Gastrocnemius medialis (tissue), 4 donors: ENCODE results near the gene PRLH. TPM values are rescaled to one million over a fixed set of nuclear protein-coding genes. Genes with fewer than 3 reads are reported as not detected.
"Not testable (repeated sequence)": the region's sequence is repeated elsewhere in the genome, so short reads cannot be mapped to it uniquely, and the experiment has no call there.

ENCODE experiments used
- ATAC-seq, 2 donors: fragments of 150-250 bp; one replicate each; pipeline ENCODE4 v1.9.1; 2016
- DNase-seq, 2 donors: peaks; one replicate each; pipeline ENCODE4 v3.0.0-alpha.2; 2019
- H3K27ac ChIP-seq, 4 donors: fragments of 200-600 bp; sonication (generic); 1 replicate in 1 of 4; 2 replicates in 3 of 4; pipeline ENCODE4 v1.5.1; 2016 to 2018; ENCODE audit warnings: mild to moderate bottlenecking in 2 of 4, moderate library complexity in 1 of 4
- H3K27me3 ChIP-seq, 3 donors: fragments of 200-600 bp; sonication (generic) in 2 of 3; 1 replicate in 1 of 3; 2 replicates in 2 of 3; pipeline versions ENCODE4 v1.5.1 to v1.6.0; 2016 to 2019; ENCODE audit warnings: mild to moderate bottlenecking in 1 of 3, moderate library complexity in 1 of 3
- H3K36me3 ChIP-seq, 2 donors: fragments of 200-600 bp; sonication (generic) in 1 of 2; one replicate each; pipeline ENCODE4 v1.5.1; 2017 to 2018
- H3K4me1 ChIP-seq, 2 donors: fragments of 200-600 bp; sonication (generic) in 1 of 2; one replicate each; pipeline ENCODE4 v1.5.1; 2016 to 2017; ENCODE audit warnings: mild to moderate bottlenecking in 2 of 2
- H3K4me3 ChIP-seq, 4 donors: fragments of 200-600 bp; sonication (generic) in 3 of 4; 1 replicate in 1 of 4; 2 replicates in 3 of 4; pipeline ENCODE4 v1.5.1; 2016 to 2019; ENCODE audit warnings: mild to moderate bottlenecking in 2 of 4
- H3K9me3 ChIP-seq, 3 donors: fragments of 200-600 bp; sonication (generic) in 2 of 3; 1 replicate in 1 of 3; 2 replicates in 2 of 3; pipeline ENCODE4 v1.5.1; 2016 to 2019
- CTCF ChIP-seq, 5 experiments: fragments of 450-650 bp in 3 of 5; fragments of 200-600 bp in 2 of 5; sonication (generic) in 2 of 5; IDR thresholded peaks in 4 of 5; conservative IDR thresholded peaks in 1 of 5; 1 replicate in 4 of 5; 2 replicates in 1 of 5; pipeline ENCODE4 v1.5.1; 2016 to 2019; ENCODE audit warnings: antibody characterized with exemption in 5 of 5, mild to moderate bottlenecking in 3 of 5, moderate library complexity in 3 of 5
- POLR2A ChIP-seq, 2 donors: fragments of 450-650 bp; IDR thresholded peaks; one replicate each; pipeline ENCODE4 v1.6.1; 2017; ENCODE audit warnings: antibody characterized with exemption in 2 of 2, mild to moderate bottlenecking in 2 of 2, moderate library complexity in 2 of 2
- in situ Hi-C, 4 donors: fragments of 200-750 bp; cut with MboI; loops; one replicate each; pipeline versions ENCODE4 v1.15.0 to v1.8.0; 2017; ENCODE audit warnings: low sequenced_read_pairs in 4 of 4
- intact Hi-C: fragments of 100-400 bp; cut with DNase I; formaldehyde crosslinking; loops from one replicate; pipeline ENCODE4 v1.15.1; 2023; ENCODE audit warnings: low total_unique reads
- total RNA-seq, 4 donors: library from RNA; depleted of rRNA; stranded (reverse); fragments of >200 nt; gene quantifications; one replicate each; pipeline versions ENCODE4 v1.1.0 to v1.2.3, GENCODE V29; 2016

Gene PRLH
- total RNA-seq, 4 donors from 2014 or later, result not detected

DNA sequence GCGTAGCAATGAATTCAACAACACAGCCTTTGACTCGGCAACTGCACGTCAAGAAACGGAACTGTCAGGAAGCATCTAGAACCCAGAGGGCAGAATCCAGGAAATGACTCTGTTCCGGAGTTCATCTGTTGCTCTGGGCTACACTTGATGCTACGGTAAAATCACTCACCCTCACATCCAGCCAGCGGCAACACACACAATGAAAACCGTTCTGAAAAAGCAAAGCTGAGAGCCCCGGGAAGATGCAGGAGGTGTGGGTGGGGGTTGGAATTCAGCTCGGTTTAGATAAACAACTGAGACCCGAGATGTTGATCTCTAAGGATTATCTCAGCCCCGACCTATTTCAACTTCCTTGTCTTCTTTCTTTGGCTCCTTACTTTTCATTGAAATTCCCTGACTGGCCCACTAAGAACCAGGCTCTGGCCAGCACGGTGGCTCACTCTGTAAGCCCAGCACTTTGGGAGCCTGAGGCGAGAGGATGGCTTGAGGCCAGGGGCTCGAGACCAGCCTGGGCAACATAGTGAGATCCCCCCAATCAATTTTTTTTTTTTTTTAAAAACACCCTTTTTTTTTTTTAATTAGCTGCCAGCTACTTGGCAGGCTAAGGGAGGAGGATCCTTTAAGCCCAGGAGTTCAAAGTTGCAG is 37.5 kb downstream of the PRLH start:
- no peak for ATAC-seq
- in situ Hi-C loops, result loop anchor here in 1 of 4 donors (5.0 kb wide), 1 partner anchor 138 kb away; no protein-coding TSS in a partner anchor

DNA sequence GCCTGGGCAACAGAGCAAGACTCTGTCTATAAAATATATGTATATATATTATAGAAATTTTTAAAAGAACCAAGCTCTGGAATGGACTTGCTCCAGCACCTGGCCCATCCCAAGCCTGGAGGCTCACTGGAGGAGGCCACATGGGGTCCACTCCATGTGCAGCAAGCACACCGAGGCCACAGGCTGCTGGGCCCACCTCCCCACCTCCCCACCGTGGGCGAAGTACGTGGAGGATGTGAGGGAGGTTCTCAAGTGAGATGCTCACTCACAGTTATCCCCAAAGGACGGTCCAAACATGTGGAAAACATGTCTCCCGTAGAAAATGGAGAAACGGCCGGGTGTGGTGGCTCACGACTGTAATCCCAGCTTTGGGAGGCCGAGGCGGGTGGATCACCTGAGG is 38.0 kb downstream of the PRLH start:
- no peak overlapping the region for H3K4me3 ChIP-seq
- ATAC-seq (no peak), DNase-seq (no peak)
- peaks cover 16 to 18% of the 10 kb centered on the region in 2 donors for H3K4me1 ChIP-seq
- TF ChIP-seq CTCF (IDR thresholded peaks at IDR 0.05 in 4 of 5, conservative IDR thresholded peaks at IDR 0.05 in 1 of 5) (no peak), POLR2A (IDR thresholded peaks at IDR 0.05) (no peak)
- in situ Hi-C loops (loop anchor here in 1 of 4 donors (5.0 kb wide), 1 partner anchor 138 kb away; no protein-coding TSS in a partner anchor), intact Hi-C loops (no loop called here)
- H3K36me3 ChIP-seq, result no peaks in the 10 kb centered on the region
- no peaks in the 10 kb centered on the region for H3K9me3 ChIP-seq
- H3K27ac ChIP-seq, result peak overlapping the region in 1 of 4 donors; percentile 46
- no peaks in the 10 kb centered on the region for H3K27me3 ChIP-seq

More for the DNA sequence above, 37.5 kb downstream of the PRLH start:
- H3K27me3 ChIP-seq, result no peaks in the 10 kb centered on the region
- intact Hi-C loops, result no loop called here
- TF ChIP-seq CTCF (IDR thresholded peaks at IDR 0.05 in 4 of 5, conservative IDR thresholded peaks at IDR 0.05 in 1 of 5), result no peak
- TF ChIP-seq POLR2A (IDR thresholded peaks at IDR 0.05), result peak in 1 of 2 donors; percentile 51
- peak overlapping the region in 1 of 4 donors; percentile 5 for H3K4me3 ChIP-seq
- no peak for DNase-seq
- peaks cover 16 to 18% of the 10 kb centered on the region in 2 donors for H3K4me1 ChIP-seq
- H3K9me3 ChIP-seq, result no peaks in the 10 kb centered on the region
- H3K27ac ChIP-seq, result peak overlapping the region in 2 of 4 donors; percentile 46 to 57
- H3K36me3 ChIP-seq, result no peaks in the 10 kb centered on the region

- in situ Hi-C loops, result loop anchor here in 1 of 4 donors (5.0 kb wide), 1 partner anchor 137 kb away; no protein-coding TSS in a partner anchor
- no peak for DNase-seq
- Histone ChIP-seq H3K27me3 (no peaks in the 10 kb centered on the region), H3K36me3 (no peaks in the 10 kb centered on the region), H3K27ac (no peak overlapping the region), H3K4me1 (peaks cover 10 to 13% of the 10 kb centered on the region in 2 donors), H3K4me3 (no peak overlapping the region), H3K9me3 (no peaks in the 10 kb centered on the region)
- no peak for TF ChIP-seq POLR2A (IDR thresholded peaks at IDR 0.05)
- TF ChIP-seq CTCF (IDR thresholded peaks at IDR 0.05 in 4 of 5, conservative IDR thresholded peaks at IDR 0.05 in 1 of 5), result peak in 3 of 5 experiments; percentile 19 to 33 (median 26)
- intact Hi-C loops, result no loop called here
- no peak for ATAC-seq
These were observed 38.6 kb downstream of the PRLH start for GRCh38 chr2:237604960-237605359.

DNA sequence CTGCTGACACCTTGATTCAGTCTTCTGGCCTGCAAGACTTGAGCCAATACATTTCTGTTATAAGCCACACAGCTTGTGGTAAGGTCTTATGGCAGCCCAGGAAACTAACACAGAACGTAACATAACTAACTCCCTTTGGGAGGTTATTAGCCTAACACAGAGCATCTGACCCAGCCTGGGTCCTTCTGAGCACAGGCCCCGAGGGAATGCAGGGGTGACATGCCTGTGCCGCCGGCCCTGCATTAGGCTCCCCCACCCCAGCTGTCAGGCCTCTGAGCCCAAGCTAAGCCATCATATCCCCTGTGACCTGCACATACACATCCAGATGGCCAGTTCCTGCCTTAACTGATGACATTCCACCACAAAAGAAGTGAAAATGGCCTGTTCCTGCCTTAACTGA is 40.1 kb downstream of the PRLH start:
- ATAC-seq, H3K9me3 ChIP-seq, H3K36me3 ChIP-seq, H3K4me1 ChIP-seq, in situ Hi-C loops, DNase-seq, H3K27ac ChIP-seq, H3K4me3 ChIP-seq, intact Hi-C loops, H3K27me3 ChIP-seq: not testable (repeated sequence)

GRCh38 chr2:237612527-237613357 is 46.4 kb downstream of the PRLH start:
- in situ Hi-C loops, result no loop called here
- ATAC-seq, result no peak

More at GRCh38 chr2:237612527-237613357, 46.4 kb downstream of the PRLH start:
- DNase-seq, result no peak
- intact Hi-C loops, result no loop called here
- no peaks in the 10 kb centered on the region for H3K36me3 ChIP-seq
- TF ChIP-seq CTCF (IDR thresholded peaks at IDR 0.05 in 4 of 5, conservative IDR thresholded peaks at IDR 0.05 in 1 of 5) (no peak), POLR2A (IDR thresholded peaks at IDR 0.05) (no peak)
- H3K9me3 ChIP-seq, result no peaks in the 10 kb centered on the region
- H3K4me3 ChIP-seq, result no peak overlapping the region
- H3K4me1 ChIP-seq, result peaks cover 20 to 21% of the 10 kb centered on the region in 2 donors
- H3K27me3 ChIP-seq, result no peaks in the 10 kb centered on the region
- no peak overlapping the region for H3K27ac ChIP-seq
